ENCODE data around the gene SETD4.
A peak's percentile ranks its signal among the peaks of the same experiment; 100 is the strongest.

The SETD4 gene

GRCh38 chr21:36041910-36042309, 18.4 kb downstream of the SETD4 start:
- no peak for DNase-seq

DNA sequence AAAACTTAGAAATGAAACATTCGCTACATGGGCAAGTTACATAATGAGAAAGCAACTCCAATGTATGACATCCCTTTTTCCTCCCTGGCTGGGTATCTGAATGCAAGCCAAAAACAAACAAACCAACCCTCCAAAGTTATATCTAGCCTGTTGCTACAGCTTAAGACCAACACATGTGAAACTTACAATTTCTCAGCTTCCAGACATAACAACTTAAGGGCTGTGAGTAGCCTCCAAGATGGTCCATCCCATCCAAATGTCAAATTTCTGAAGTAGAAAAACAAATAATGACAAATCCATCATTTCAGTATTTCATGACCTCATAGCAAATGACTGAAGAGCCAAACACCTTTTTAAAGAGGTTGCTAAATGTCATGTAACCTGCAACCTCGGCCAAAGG, 19.9 kb downstream of the SETD4 start:
- DNase-seq: no peak

DNA sequence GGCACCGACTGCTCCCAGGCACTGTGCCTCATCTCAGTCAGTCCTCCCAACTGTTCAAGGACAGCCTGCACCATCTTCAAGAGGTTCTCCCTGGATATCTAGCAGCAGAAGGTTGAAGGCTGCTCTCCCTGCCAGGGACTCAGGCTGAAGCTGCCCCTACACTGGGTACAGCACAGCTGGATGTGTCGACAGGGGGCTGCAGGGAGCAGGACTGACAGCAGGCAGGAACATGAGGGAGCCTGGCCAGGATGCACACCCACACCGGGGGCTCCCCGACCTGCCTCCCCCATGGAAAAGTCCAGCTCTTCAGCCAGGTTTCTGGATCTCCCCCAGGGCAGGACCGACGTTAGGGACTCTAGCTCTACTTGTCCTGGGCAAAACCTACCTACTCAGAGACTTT, 20.5 kb downstream of the SETD4 start:
- no peak for DNase-seq

- DNase-seq: no peak
Observed at GRCh38 chr21:36038701-36039497, 21.4 kb downstream of the SETD4 start.

- no peak for DNase-seq
Observed at GRCh38 chr21:36035381-36035791, 24.9 kb downstream of the SETD4 start.

- no peak for DNase-seq
Observed at GRCh38 chr21:36034211-36034913, 26.0 kb downstream of the SETD4 start.

DNA sequence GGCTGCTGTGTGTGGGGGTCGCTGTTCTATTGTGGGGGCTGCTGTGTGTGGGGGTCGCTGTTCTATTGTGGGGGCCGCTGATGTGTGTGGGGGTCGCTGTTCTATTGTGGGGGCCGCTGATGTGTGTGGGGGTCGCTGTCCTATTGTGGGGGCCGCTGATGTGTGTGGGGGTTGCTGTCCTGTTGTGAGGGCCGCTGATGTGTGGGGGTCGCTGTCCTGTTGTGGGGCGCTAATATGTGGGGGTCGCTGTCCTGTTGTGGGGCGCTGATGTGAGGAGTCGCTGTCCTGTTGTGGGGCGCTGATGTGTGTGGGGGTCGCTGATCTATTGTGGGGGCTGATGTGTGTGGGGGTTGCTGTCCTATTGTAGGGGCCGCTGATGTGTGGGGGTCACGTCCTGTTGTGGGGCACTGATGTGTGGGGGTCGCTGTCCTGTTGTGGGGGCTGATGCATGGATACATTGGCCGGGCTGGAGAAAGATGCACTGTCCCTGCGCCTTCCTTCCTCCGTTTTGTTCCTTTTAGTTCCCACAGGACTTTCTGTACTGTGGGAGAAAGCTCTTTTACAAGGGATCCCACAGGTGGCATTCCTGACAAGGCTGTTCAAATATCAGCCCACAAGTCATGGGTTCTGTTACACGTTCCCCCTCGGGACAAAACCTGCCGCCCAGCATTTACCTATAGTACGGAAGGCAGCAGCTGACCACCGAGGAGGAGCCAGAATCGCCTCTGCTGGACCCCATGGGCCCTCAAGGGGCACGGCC, 27.5 kb downstream of the SETD4 start:
- no peak for DNase-seq

- DNase-seq: no peak
Observed at GRCh38 chr21:36030581-36031189, 29.6 kb downstream of the SETD4 start.

DNA sequence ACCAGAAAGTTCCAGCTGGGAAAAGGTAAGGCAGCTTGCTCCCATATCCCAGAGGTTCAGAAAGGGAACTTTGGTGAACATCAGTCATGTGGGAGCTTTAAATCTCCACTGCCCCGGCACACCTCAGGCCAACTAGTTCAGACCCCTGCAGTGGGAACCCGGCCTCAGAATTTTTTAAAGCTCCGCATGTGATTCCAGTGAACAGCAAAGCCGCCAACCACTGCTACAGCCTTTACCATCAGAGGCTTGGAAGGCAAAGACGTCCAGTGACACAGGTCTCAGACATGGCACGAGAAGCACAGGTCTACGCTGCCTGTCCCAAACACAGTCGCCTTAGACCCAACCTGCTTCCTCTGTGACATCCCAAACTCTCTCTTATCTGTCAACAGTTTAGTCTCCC, 31.0 kb downstream of the SETD4 start:
- no peak for DNase-seq

DNA sequence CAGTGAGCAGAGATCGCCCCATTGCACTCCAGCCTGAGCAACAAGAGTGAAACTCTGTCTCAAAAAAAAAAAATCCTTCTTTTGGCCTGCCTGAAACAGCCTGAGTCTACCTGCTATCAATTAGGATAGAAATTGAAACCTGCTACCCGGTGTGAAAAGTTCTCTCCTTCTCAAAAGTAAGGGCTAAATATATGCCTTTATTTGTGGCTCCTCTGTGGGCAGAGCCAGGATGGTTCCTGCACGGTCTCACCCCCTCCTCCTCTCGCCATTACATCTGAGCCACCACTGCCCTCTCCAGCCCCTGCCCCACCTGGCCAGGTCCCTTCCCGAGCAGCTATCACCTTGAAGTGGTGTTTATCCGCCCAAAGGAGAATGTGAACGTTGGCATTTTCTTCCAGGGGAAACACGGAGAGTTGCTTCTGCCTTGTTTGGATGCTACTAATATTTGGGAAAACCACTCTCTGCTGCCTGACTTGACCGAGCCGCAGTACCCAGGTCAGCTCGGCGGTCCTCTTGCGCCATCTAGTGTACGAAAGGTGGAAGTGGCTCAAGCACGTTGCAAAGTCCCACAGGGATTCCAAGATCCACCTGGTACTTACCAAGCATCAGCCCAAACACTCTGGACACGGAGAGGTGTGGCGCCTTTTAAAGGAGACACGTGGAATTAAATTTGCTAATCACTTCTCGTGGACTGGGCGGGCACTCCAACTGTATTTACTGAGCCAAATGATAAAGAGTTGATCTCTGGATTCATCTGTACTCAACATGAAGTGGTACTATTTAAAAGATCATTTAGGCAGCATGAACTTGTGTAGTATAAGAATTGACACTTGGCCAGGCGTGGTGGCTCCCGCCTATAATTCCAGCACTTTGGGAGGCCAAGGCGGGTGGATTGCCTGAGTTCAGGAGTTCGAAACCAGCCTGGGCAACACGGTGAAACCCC, 31.9 kb downstream of the SETD4 start:
- peak; percentile 57 for DNase-seq

DNA sequence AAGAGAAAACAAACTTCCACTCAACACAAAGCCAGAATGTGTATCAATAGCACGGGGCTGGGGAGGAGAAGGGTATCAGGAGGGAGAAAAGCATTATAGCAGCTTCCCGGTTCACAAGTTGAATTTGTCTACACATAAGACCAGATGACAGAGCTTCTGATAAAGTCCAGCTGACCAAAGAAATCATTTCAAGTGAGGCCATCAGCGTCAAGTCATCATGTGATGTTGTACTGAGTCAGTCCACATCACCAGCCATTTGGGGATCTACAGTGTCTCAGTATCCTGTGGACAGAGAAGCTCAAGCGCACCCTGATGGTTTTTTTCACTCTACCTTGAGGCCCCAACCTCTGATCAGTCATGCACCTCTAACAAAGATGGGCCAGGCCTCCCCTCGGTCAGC, 33.0 kb downstream of the SETD4 start:
- DNase-seq: no peak

GRCh38 chr21:36024782-36025181, 35.5 kb downstream of the SETD4 start:
- no peak for DNase-seq

- no peak for DNase-seq
Observed at GRCh38 chr21:36023092-36023480, 37.2 kb downstream of the SETD4 start.

DNA sequence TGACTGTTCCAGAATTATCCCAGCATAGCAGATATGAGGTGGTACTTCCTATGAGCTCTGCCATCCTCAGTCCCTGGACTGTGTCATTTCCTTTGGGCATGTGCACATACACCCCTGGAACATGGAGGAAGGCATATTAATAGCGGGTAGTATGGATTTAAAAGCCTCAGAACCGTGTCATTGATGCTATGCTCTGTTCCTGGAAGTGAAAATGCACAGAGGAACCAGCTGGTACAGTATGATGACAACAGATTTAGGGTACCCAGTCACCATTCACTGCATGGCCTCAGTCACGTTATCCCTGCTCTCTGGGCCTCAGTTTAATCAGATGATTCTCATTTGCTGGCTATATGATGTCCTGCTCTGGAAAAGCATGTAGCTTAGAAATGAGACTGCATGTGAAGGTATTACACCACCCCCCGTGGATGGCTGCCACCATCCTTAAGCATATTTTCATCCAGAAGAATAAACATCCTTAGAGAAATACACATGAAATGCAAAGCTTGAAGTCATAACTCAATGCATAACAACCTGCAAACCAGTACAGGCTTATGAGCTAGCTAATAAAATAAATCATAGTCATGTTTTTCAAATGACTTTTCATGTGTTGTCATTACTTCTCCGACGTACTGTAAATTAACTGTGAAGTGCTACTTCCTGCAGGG, 37.8 kb downstream of the SETD4 start:
- DNase-seq: no peak

GRCh38 chr21:36021251-36021837, 39.0 kb downstream of the SETD4 start:
- no peak for DNase-seq

GRCh38 chr21:36015045-36015444, 45.3 kb downstream of the SETD4 start:
- DNase-seq: no peak

GRCh38 chr21:36010801-36011200, 49.5 kb downstream of the SETD4 start:
- DNase-seq: no peak

DNA sequence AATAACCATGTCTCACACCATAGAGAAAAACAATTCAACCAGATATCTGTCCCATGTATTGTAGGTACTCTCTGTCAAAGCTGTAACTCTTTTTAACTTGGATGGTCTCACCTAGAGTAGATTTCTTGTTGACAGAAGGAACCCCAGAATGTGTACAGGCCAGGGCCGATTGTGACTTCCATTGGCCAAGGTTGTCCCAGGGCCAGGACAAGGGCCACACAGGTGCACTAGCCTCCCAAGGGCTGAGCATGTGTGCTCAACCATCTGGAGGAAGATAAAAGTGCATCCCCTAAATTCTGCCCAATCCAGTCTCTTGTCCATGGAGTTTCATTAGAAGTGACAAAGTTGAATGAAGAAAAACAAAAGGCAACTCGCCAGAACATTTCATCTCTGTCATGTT, 51.8 kb downstream of the SETD4 start:
- DNase-seq: no peak

- DNase-seq: no peak
Observed at GRCh38 chr21:36005879-36006400, 54.4 kb downstream of the SETD4 start.

DNA sequence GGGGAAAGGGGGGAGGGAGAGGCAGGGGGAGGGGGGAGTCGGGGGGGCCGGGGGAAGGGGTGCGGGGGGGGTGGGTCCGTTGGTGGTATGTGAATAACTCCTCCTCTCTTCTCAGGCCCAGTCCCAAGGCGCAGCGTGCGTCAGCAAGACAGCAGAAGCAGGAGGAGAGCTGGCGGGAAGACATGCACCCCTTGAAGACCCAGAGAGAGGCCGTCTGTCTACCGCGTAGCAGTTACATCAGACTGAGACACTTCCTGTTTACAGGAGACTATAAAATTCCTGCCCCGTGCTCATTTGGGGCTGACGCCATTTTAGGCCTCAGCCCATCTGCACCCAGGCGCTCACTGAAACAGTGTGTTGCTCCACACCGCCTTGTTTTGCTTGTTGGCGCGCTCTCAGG, 55.3 kb downstream of the SETD4 start:
- DNase-seq: no peak

DNA sequence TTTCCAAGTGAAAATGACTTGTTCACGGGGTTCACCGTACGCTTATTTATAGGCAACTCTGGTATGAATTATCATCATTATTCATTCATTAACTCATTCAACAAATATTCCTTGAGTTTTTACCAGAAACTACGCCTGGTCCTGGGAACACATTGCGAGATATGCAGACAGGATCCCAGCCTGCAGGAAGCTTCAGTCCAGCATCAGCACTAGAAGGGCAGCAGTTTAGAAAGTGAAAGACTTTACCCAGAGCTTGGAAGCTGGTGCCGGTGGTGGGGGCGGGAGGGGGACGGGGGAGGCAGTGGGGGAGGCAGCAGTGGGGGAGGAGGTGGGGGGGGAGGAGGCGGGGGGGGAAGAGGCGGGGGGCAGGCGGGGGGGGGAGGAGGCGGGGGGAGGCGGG, 55.9 kb downstream of the SETD4 start:
- DNase-seq: no peak

Measured in stimulated activated CD4-positive, alpha-beta T cell treated with anti-CD3 and anti-CD28 coated beads, Interleukin-4, amount 100 ng/mL, for 1 hour (primary cell).